NB4 (cell line): ENCODE measurements around the gene CPNE4.

ENCODE experiments used
- DNase-seq: peaks from one replicate; pipeline ENCODE4 v3.0.0; 2010; ENCODE audit warnings: low read depth
- H3K4me3 ChIP-seq: one replicate; pipeline ENCODE4 v1.5.1; 2011; ENCODE audit warnings: mild to moderate bottlenecking, low read depth, low read length, moderate library complexity
- MYC ChIP-seq: IDR thresholded peaks from 2 replicates; pipeline ENCODE4 v1.6.1; 2011; ENCODE audit warnings: low read depth, low read length
- POLR2A ChIP-seq: IDR thresholded peaks from 2 replicates; pipeline ENCODE4 v1.6.1; 2011; ENCODE audit warnings: mild to moderate bottlenecking; ENCODE audit not compliant: insufficient read length; ENCODE audit errors: extremely low read depth
- TF ChIP-seq, protein P1 (sequence below): IDR thresholded peaks from one replicate; pipeline ENCODE4 v1.5.1; 2012; ENCODE audit warnings: low read depth, low read length
- TF ChIP-seq, protein P2 (sequence below): IDR thresholded peaks from 2 replicates; pipeline ENCODE4 v1.6.1; 2011; ENCODE audit warnings: low read depth, low read length

The CPNE4 gene

DNA sequence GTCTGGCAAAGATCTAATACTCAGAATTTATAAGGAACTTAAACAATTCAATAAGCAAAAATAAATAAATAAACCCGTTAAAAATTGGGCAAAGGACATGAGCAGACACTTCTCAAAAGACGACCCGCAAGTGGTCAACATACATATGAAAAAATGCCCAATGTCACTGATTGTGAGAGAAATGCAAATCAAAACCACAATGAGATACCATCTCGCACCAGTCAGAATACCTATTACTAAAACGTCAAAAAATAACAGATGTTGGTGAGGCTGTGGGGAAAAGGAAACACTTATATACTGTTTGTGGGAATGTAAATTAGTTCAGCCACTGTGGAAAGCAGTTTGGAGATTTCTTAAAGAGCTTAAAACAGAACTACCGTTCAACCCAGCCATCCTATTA is 344.0 kb downstream of the CPNE4 start:
- no peak overlapping the region for H3K4me3 ChIP-seq
- TF ChIP-seq POLR2A (no peak), MYC (no peak)
- TF ChIP-seq, protein P1, sequence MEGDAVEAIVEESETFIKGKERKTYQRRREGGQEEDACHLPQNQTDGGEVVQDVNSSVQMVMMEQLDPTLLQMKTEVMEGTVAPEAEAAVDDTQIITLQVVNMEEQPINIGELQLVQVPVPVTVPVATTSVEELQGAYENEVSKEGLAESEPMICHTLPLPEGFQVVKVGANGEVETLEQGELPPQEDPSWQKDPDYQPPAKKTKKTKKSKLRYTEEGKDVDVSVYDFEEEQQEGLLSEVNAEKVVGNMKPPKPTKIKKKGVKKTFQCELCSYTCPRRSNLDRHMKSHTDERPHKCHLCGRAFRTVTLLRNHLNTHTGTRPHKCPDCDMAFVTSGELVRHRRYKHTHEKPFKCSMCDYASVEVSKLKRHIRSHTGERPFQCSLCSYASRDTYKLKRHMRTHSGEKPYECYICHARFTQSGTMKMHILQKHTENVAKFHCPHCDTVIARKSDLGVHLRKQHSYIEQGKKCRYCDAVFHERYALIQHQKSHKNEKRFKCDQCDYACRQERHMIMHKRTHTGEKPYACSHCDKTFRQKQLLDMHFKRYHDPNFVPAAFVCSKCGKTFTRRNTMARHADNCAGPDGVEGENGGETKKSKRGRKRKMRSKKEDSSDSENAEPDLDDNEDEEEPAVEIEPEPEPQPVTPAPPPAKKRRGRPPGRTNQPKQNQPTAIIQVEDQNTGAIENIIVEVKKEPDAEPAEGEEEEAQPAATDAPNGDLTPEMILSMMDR: no peak
- TF ChIP-seq, protein P2, sequence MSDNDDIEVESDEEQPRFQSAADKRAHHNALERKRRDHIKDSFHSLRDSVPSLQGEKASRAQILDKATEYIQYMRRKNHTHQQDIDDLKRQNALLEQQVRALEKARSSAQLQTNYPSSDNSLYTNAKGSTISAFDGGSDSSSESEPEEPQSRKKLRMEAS: no peak
- DNase-seq: no peak

DNA sequence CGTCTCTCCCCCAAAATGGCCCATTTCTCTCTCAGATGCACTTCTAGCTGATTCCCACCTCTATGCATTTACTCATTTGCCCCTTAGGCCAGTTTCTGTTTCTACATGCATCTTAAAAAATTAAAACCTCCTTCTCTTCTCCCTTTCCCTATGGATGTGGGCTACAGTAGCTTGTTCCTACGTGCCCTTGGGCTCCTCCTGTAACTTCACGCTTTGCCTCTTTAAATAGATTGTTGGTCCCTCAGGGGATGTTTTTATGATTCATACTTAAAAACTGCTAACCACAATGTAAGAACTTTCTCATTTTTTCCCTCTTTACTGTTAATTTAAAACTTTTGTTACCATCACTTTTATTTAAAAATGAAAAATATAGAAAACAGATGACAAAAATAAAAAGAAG is 346.4 kb downstream of the CPNE4 start:
- TF ChIP-seq MYC (no peak), POLR2A (no peak)
- TF ChIP-seq, protein P1: no peak
- TF ChIP-seq, protein P2: no peak
- no peak for DNase-seq
- H3K4me3 ChIP-seq: no peak overlapping the region

DNA sequence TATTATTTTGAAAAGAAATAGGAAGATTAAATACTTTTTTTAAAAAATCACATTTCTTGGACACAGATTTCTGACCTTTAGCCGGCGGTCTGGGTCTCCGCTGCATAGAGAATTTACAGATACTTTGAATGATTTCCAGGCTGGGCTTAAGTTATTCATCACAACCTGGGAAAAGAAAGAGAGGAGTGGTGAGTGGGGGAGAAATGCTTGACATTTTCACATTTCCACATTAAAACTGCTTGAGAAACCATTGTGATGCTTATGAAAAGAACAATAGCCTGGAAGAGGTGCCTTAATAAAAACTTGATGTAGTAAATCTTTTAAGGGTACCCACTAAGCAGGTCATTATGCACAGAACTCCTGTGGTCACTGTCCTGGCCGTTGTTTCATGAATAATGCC is 365.2 kb downstream of the CPNE4 start:
- no peak for DNase-seq
- no peak overlapping the region for H3K4me3 ChIP-seq
- TF ChIP-seq POLR2A (no peak), MYC (no peak)
- TF ChIP-seq, protein P1: no peak
- TF ChIP-seq, protein P2: no peak

DNA sequence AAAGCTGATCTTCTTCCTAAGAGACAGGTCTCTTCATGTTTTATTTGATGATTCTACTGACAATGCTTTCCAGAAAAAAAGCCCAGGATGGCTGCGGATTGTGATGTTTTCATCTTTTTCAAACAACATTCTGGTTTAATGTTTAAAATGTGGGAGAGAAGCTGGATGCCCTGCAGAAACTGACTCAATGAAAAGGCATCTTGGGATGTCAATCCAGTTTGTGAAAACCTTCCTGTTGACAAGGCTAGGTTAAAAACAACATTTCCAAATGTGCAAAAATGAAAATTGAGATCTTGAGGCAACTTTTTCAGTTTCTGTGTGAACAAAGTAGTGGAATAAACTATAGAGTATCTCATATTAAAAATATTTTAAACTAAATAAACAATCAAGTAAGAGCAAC is 376.0 kb downstream of the CPNE4 start:
- DNase-seq: no peak
- TF ChIP-seq MYC (no peak), POLR2A (no peak)
- TF ChIP-seq, protein P2: no peak
- TF ChIP-seq, protein P1: no peak
- no peak overlapping the region for H3K4me3 ChIP-seq

DNA sequence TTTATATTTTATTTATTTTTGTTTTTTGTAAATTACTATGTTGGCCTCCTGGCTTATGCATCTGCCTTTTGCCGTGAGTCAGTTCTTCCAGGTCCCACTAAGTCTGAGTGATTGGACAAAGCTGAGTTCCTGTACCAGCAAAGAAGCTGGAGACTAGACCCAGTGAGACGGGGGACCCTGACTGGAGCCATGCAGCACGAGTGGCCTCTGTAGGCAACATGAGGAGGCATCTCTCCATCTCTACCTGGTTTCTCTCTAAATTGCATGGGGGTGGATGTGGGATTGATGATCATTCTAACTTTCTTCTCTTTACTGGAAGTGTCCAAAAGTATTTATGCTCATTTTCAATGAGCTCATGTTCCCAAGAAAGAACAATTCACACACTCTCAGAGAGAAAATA is 376.7 kb downstream of the CPNE4 start:
- DNase-seq: no peak
- no peak overlapping the region for H3K4me3 ChIP-seq
- TF ChIP-seq, protein P2: no peak
- TF ChIP-seq POLR2A (no peak), MYC (no peak)
- TF ChIP-seq, protein P1: no peak

DNA sequence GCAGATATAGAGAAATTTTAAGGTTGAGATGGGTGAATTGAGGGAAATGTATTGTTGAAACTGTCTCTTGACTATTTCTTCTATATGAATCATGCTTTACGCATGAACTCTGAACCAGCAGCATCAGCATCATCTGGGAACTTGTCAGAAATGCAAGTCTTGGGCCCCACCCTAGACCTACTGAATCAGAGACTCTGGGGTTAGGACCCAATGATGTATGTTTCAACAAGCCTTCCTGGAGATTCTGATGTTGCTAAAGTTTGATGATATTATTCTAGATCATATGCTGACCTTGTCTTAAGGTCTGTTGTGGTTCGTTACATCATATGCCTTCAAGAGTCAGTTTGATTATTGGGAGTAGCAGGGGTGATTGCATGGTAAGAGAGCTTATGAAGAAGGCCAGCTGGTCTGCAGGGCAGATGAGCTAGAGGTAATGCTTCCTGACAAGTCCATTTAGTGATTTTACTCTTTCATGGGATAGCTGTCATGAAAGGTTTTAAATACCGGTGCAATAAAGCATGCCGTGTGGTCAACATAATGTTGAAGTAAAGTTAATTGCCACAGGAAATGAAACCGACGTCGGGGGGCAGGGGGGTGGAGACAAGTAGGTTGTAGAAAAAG is 379.6 kb downstream of the CPNE4 start:
- TF ChIP-seq, protein P1: no peak
- TF ChIP-seq MYC (no peak), POLR2A (no peak)
- TF ChIP-seq, protein P2: no peak
- no peak for DNase-seq
- no peak overlapping the region for H3K4me3 ChIP-seq
